ENCODE data around the gene TNRC18.
"Not testable (repeated sequence)": the region's sequence is repeated elsewhere in the genome, so short reads cannot be mapped to it uniquely, and the experiment has no call there.

TNRC18 gene

DNA sequence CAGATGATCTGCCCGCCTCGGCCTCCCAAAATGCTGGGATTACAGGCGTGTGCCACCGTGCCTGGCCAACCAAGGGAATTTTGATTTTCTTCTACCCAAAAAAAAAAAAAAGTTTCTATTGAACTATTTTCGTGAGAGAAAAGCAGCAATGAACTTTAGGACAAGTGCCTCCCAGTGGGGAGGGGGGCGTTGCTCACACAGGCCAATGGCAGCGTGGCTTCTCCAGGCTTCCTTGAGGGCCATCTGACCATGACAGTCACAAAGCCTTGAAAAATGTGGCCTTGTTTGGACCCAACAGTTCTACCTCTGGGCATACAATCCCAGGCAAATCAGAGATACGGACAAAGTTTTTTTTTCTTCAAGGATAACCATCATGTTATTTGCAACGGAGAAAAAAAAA, 56.0 kb downstream of the TNRC18 start:
- peaks cover 21% of the 10 kb centered on the region for H3K36me3 ChIP-seq (ENCODE audit: insufficient read depth, low read length)
- no peaks in the 10 kb centered on the region for H3F3A ChIP-seq (ENCODE audit: insufficient read depth, low read length)
- H4K20me1 ChIP-seq (ENCODE audit: insufficient read depth, low read length) = no peaks in the 10 kb centered on the region

DNA sequence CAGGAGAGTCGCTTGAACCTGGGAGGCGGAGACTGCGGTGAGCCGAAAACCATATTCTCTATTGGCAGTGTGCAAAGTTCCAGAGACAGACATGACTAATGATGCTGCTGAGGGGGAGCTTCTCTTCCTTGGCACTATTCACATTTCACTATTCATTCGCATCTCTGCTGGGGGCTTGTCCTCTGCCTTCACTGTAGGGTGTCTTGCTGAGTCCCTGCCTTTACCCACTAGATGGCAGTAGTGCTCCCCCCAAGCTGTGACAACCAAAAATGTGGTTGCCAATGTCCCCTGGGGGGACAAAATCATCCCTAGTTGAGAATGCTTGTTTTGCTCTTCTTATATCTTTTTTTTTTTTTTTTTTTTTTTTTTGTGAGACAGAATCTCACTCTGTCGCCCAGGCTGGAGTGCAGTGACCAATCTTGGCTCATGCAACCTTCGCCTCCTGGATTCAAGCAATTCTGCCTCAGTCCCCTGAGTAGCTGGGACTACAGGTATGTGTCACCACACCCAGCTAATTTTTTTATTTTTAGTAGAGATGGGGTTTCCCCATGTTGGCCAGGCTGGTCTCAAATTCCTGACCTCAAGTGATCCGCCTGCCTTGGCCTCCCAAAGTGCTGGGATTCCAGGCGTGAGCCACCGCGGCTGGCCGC, 57.5 kb downstream of the TNRC18 start:
- H3K4me2 ChIP-seq (ENCODE audit: low read length); H3K27ac ChIP-seq (ENCODE audit: low read depth, low read length, poor library complexity, severe bottlenecking): not testable (repeated sequence)

More for the DNA sequence above, 56.0 kb downstream of the TNRC18 start:
- H3K9me2 ChIP-seq (ENCODE audit: low read depth, low read length) = no peaks in the 10 kb centered on the region
- no peak overlapping the region for H2AFZ ChIP-seq (ENCODE audit: low read length)
- H3K4me1 ChIP-seq (ENCODE audit: insufficient read depth, low read length, severe bottlenecking) = peaks cover 9% of the 10 kb centered on the region
- no peak overlapping the region for H3K27ac ChIP-seq (ENCODE audit: low read depth, low read length, poor library complexity, severe bottlenecking)
- H3K9me3 ChIP-seq (ENCODE audit: low read length) = no peaks in the 10 kb centered on the region
- no peaks in the 10 kb centered on the region for H3K79me2 ChIP-seq (ENCODE audit: insufficient read depth, low read length)
- no peak overlapping the region for H3K9ac ChIP-seq (ENCODE audit: low read length)
- H3K27me3 ChIP-seq (ENCODE audit: insufficient read depth, low read length) = no peaks in the 10 kb centered on the region
- TF ChIP-seq EZH2 (IDR thresholded peaks at IDR 0.05; ENCODE audit: borderline replicate concordance, low read length) = no peak
- TF ChIP-seq, protein P1, sequence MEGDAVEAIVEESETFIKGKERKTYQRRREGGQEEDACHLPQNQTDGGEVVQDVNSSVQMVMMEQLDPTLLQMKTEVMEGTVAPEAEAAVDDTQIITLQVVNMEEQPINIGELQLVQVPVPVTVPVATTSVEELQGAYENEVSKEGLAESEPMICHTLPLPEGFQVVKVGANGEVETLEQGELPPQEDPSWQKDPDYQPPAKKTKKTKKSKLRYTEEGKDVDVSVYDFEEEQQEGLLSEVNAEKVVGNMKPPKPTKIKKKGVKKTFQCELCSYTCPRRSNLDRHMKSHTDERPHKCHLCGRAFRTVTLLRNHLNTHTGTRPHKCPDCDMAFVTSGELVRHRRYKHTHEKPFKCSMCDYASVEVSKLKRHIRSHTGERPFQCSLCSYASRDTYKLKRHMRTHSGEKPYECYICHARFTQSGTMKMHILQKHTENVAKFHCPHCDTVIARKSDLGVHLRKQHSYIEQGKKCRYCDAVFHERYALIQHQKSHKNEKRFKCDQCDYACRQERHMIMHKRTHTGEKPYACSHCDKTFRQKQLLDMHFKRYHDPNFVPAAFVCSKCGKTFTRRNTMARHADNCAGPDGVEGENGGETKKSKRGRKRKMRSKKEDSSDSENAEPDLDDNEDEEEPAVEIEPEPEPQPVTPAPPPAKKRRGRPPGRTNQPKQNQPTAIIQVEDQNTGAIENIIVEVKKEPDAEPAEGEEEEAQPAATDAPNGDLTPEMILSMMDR (IDR thresholded peaks at IDR 0.05; ENCODE audit: low read length) = no peak
- H3K4me3 ChIP-seq (ENCODE audit: low read depth, low read length, poor library complexity, severe bottlenecking) = no peak overlapping the region
- no peak overlapping the region for H3K4me2 ChIP-seq (ENCODE audit: low read length)

DNA sequence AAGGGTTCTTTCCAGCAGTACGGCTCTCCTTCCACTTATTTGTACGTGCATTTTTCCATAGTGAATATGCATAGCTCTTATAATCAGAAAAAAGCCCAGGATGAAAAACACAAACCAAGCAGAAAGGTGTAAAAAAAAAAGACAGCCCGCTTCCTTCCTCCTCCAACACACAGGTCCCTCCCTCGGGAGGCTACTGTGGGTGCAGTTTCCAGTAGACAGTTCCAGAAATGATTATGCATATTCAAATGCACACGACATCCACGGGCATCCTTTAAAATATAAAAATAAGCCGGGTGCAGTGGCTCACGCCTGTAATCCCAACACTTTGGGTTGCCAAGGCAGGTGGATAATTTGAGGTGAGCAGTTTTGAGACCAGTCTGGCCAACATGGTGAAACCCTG, 59.9 kb downstream of the TNRC18 start:
- no peak overlapping the region for H3K4me2 ChIP-seq (ENCODE audit: low read length)
- no peaks in the 10 kb centered on the region for H3K9me3 ChIP-seq (ENCODE audit: low read length)
- no peaks in the 10 kb centered on the region for H3K27me3 ChIP-seq (ENCODE audit: insufficient read depth, low read length)
- no peaks in the 10 kb centered on the region for H3K79me2 ChIP-seq (ENCODE audit: insufficient read depth, low read length)
- no peak overlapping the region for H3K4me3 ChIP-seq (ENCODE audit: low read depth, low read length, poor library complexity, severe bottlenecking)
- H2AFZ ChIP-seq (ENCODE audit: low read length) = no peak overlapping the region
- peaks cover 9% of the 10 kb centered on the region for H3K4me1 ChIP-seq (ENCODE audit: insufficient read depth, low read length, severe bottlenecking)
- H4K20me1 ChIP-seq (ENCODE audit: insufficient read depth, low read length) = no peaks in the 10 kb centered on the region
- peak overlapping the region; percentile 42 for H3K27ac ChIP-seq (ENCODE audit: low read depth, low read length, poor library complexity, severe bottlenecking)
- H3K9me2 ChIP-seq (ENCODE audit: low read depth, low read length) = no peaks in the 10 kb centered on the region
- H3K36me3 ChIP-seq (ENCODE audit: insufficient read depth, low read length) = peaks cover 33% of the 10 kb centered on the region
- TF ChIP-seq EZH2 (IDR thresholded peaks at IDR 0.05; ENCODE audit: borderline replicate concordance, low read length) = no peak
- TF ChIP-seq, protein P1 (IDR thresholded peaks at IDR 0.05; ENCODE audit: low read length) = no peak
- no peak overlapping the region for H3K9ac ChIP-seq (ENCODE audit: low read length)
- no peaks in the 10 kb centered on the region for H3F3A ChIP-seq (ENCODE audit: insufficient read depth, low read length)

More for the DNA sequence above, 57.5 kb downstream of the TNRC18 start:
- H3K4me1 ChIP-seq (ENCODE audit: insufficient read depth, low read length, severe bottlenecking); H2AFZ ChIP-seq (ENCODE audit: low read length); H3K27me3 ChIP-seq (ENCODE audit: insufficient read depth, low read length); H3K79me2 ChIP-seq (ENCODE audit: insufficient read depth, low read length); H3K9ac ChIP-seq (ENCODE audit: low read length); H3K9me2 ChIP-seq (ENCODE audit: low read depth, low read length); H3K9me3 ChIP-seq (ENCODE audit: low read length); H3F3A ChIP-seq (ENCODE audit: insufficient read depth, low read length); H4K20me1 ChIP-seq (ENCODE audit: insufficient read depth, low read length); H3K4me3 ChIP-seq (ENCODE audit: low read depth, low read length, poor library complexity, severe bottlenecking): not testable (repeated sequence)
- TF ChIP-seq, protein P1 (IDR thresholded peaks at IDR 0.05; ENCODE audit: low read length) = peak; percentile 82
- peaks cover 27% of the 10 kb centered on the region for H3K36me3 ChIP-seq (ENCODE audit: insufficient read depth, low read length)
